Epithelial cell of proximal tubule (primary cell): ENCODE measurements around the gene LCAT. TPM values are rescaled to one million over a fixed set of nuclear protein-coding genes. Genes with fewer than 3 reads are reported as not detected.

Source experiments
- DNase-seq: peaks from one replicate; pipeline ENCODE4 v3.0.0-alpha.2; 2011; ENCODE audit warnings: low read depth
- H3K4me3 ChIP-seq: 2 replicates; pipeline ENCODE4 v1.5.1; 2011; ENCODE audit warnings: low read depth, mild to moderate bottlenecking, low read length
- total RNA-seq: library from RNA; depleted of rRNA; stranded (reverse); fragments of >200 nt; gene quantifications from 2 replicates; pipeline ENCODE4 v1.2.3, GENCODE V29; 2015
- TF ChIP-seq, protein P1 (sequence below): conservative IDR thresholded peaks from 2 replicates; pipeline ENCODE4 v1.5.1; 2012; ENCODE audit warnings: low read depth, mild to moderate bottlenecking, low read length

The LCAT gene
- total RNA-seq, 1 donor from 2014 or later: 7.5 TPM

DNA sequence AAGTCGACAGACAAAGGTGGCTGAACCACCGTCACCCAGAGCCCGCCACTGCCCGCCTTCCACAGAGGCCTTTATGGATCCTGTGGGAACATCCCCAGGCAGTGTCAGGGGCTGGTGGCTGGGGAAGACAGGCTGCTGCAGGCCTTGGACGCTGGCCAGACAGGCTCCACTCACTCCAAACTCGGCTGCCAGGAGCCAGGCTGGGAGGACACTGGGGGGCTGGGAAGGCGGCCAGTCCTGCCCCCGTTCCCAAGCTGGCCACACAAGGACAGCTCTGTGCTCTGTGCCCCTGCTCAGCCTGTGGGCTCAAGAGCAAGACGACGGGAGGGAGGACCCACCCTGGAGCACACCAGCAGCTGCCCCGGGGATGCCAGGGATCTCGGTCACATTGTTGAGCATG, 7.6 kb upstream of the LCAT start:
- DNase-seq: no peak
- TF ChIP-seq, protein P1, sequence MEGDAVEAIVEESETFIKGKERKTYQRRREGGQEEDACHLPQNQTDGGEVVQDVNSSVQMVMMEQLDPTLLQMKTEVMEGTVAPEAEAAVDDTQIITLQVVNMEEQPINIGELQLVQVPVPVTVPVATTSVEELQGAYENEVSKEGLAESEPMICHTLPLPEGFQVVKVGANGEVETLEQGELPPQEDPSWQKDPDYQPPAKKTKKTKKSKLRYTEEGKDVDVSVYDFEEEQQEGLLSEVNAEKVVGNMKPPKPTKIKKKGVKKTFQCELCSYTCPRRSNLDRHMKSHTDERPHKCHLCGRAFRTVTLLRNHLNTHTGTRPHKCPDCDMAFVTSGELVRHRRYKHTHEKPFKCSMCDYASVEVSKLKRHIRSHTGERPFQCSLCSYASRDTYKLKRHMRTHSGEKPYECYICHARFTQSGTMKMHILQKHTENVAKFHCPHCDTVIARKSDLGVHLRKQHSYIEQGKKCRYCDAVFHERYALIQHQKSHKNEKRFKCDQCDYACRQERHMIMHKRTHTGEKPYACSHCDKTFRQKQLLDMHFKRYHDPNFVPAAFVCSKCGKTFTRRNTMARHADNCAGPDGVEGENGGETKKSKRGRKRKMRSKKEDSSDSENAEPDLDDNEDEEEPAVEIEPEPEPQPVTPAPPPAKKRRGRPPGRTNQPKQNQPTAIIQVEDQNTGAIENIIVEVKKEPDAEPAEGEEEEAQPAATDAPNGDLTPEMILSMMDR: no peak
- no peak overlapping the region for H3K4me3 ChIP-seq

DNA sequence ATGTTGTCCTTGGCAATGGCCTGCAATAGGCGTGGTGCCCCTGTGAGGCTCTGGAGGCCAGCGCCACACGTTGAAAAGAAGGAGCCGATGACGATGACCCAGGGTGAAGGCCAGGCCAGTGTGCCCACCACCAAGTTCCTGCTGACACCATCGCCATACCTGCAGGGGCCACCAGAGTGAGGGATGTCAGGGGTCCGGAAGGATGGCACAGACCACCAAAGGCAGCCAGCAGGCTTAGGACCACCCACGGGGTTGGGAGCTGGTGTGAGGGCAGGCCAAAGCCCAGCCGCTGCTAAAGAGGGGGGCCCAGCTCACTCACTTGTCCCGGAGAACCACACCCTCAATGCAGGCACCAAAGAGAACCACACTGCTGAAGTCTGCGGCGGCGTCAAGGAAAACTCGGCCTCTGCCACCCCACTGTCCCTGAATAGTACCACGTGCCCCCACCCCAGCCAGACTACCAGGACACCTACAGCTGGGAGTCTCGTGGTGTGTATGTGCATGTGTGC, 6.5 kb upstream of the LCAT start:
- DNase-seq: no peak
- TF ChIP-seq, protein P1: no peak
- no peak overlapping the region for H3K4me3 ChIP-seq

DNA sequence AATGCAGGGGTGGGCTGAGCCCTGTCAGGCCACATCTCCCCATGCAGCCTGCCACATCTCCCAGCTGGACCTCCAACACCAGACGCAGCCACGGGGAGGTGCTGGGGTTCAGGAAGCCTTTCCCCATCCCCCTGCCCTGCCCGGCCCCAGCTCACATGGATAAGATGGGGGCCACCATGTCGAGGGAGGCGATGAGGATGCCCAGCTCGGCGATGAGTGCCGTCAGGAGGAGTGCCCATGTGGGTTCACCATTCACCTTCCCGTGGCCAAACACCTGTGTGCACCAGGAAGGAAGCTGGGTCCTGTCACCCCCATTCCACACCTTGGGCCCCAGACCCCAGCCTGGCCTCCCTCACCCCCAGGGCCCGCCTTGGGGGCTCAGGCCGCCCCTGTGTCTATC, 5.7 kb upstream of the LCAT start:
- no peak overlapping the region for H3K4me3 ChIP-seq
- TF ChIP-seq, protein P1: no peak
- no peak for DNase-seq

DNA sequence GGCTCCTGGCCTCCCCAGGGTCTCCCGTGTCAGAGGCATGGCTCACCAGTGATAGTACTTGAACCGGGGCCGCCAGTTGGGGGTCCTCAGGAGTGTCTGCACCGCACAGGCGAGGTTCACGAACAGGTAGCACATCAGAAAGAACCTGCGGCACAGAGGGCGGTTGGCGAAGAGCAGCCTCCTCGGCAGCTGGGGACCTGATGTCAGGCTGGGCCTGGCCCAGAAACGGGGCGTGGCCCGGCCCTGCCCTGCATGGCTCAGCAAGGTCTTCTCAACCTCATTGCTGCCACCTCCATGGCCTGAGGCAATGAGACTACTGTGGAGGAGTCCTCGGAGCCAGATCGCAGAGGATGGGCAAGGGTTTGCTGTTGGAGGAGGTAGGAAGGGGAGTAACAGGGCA, 4.1 kb upstream of the LCAT start:
- no peak overlapping the region for H3K4me3 ChIP-seq
- no peak for DNase-seq
- TF ChIP-seq, protein P1: no peak

DNA sequence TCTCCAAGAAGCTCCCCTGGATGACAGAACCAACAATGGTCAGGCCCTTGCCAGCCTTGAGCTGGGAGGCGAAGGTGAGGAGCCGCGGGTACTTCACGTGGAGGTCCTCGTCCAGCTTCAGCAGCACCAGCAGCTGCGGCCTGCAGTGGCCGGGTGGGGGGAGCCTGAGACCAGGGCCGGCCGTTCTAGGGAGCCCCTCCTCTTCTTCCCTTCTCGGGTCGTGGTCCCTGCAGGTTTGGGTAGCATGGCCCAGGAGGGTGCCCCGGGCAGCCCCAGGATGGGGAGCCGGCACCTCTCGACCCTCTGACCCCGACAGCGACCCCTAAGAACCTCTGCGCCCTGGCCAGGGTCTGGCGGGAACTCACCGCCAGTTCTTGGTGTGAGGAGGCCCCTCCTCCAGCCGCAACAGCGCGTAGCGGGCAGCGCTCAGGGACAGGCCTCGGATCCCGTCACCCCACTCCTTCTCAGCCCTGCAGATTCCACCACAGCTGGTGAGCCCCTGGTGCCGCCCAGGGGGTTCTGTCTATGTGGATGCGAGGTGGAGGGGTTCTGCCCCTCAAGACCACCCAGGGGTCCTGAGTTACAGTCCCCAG, 3.1 kb upstream of the LCAT start:
- DNase-seq: no peak
- TF ChIP-seq, protein P1: no peak
- H3K4me3 ChIP-seq: no peak overlapping the region

DNA sequence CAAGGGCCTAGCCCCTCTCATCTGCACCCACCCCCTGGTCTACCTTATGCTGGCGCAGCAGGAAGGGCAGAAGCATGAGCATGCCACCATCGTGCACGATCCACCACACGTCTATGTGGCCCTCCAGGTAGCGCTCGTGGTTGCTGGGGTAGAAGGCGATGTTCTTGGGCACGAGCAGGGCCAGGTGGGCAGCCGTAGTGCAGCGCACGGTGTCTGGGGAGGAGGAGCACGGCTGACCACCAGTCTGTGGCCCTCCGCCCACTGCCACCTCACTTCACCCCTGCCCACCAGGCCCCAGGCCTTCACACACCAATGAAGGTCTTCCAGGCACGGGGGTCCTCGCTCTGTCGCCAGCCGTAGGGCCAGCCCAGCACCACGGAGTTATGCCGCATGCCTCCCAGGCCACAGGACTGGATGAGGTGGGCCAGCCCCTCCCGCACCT, 2.2 kb upstream of the LCAT start:
- no peak for DNase-seq
- no peak overlapping the region for H3K4me3 ChIP-seq
- TF ChIP-seq, protein P1: no peak

DNA sequence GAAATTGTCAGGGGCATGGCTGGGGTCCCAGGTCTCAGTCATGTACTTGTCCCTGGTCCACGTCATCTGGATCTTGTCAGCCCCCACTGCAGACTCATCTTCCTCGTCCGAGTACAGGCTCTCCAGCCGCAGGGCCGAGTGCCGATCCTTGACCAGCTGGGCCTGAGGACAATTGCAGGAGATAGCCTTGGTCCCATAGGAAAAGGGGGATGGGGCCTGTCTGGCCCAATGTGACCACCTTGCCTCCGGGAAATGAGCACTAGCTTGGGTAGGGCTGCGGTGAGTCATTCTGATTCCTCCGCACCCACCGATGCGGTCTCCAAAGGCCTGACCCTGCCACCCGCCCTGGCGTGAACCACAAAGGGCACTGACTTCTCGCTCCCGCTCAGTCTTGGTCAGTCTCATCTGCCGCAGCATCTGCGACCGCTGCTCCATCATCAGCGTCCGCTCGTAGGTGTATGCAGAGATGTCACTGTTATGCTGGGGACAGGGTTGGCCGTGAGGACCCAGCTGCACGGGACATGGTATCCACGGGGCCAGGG, 1.5 kb upstream of the LCAT start:
- TF ChIP-seq, protein P1: no peak
- DNase-seq: no peak

More for the DNA sequence above, 1.5 kb upstream of the LCAT start:
- H3K4me3 ChIP-seq: no peak overlapping the region
